OCI-LY1 (cell line): Measurements from ENCODE around the gene PLAAT4.

Experiments
- H2AFZ ChIP-seq: fragments of 200-600 bp; sonication (generic), shearing (Covaris generic); 2 replicates; pipeline ENCODE4 v1.6.0; 2014; ENCODE audit warnings: antibody characterized with exemption, mild to moderate bottlenecking, low read length
- H3F3A ChIP-seq: fragments of 200-600 bp; sonication (generic), shearing (Covaris generic); 2 replicates; pipeline ENCODE4 v1.6.0; 2014; ENCODE audit warnings: mild to moderate bottlenecking, antibody characterized with exemption, low read length, moderate library complexity; ENCODE audit not compliant: insufficient read depth
- H3K27ac ChIP-seq: fragments of 200-600 bp; sonication (generic); 2 replicates; pipeline ENCODE4 v1.5.1; 2014; ENCODE audit warnings: low read length, mixed run types, mild to moderate bottlenecking, low read depth; ENCODE audit not compliant: poor library complexity, severe bottlenecking
- H3K27me3 ChIP-seq: fragments of 200-600 bp; sonication (generic); 2 replicates; pipeline ENCODE4 v1.6.0; 2014; ENCODE audit warnings: antibody characterized with exemption, mild to moderate bottlenecking, low read length, moderate library complexity; ENCODE audit not compliant: insufficient read depth
- H3K36me3 ChIP-seq: fragments of 200-600 bp; sonication (generic); 2 replicates; pipeline ENCODE4 v1.6.1; 2014; ENCODE audit warnings: mild to moderate bottlenecking, antibody characterized with exemption, low read length, moderate library complexity, mixed read lengths; ENCODE audit not compliant: insufficient read depth
- H3K4me1 ChIP-seq: fragments of 200-600 bp; sonication (generic); 2 replicates; pipeline ENCODE4 v1.5.1; 2014; ENCODE audit warnings: mild to moderate bottlenecking, low read length, moderate library complexity; ENCODE audit not compliant: insufficient read depth, severe bottlenecking
- H3K4me2 ChIP-seq: fragments of 200-600 bp; sonication (generic), shearing (Covaris generic); 2 replicates; pipeline ENCODE4 v1.6.1; 2014; ENCODE audit warnings: low read length
- H3K4me3 ChIP-seq: fragments of 200-600 bp; sonication (generic); 2 replicates; pipeline ENCODE4 v1.5.1; 2014; ENCODE audit warnings: low read length, low read depth, mild to moderate bottlenecking, mixed read lengths; ENCODE audit not compliant: poor library complexity, severe bottlenecking
- H3K79me2 ChIP-seq: fragments of 200-600 bp; shearing (Covaris generic); 2 replicates; pipeline ENCODE4 v1.6.1; 2016; ENCODE audit warnings: mixed run types, low read length, mixed read lengths; ENCODE audit not compliant: insufficient read depth
- H3K9ac ChIP-seq: fragments of 200-600 bp; sonication (generic), shearing (Covaris generic); 2 replicates; pipeline ENCODE4 v1.6.1; 2014; ENCODE audit warnings: mild to moderate bottlenecking, low read length, mixed read lengths
- H3K9me2 ChIP-seq: fragments of 200-600 bp; sonication (generic), shearing (Covaris generic); 2 replicates; pipeline ENCODE4 v1.6.1; 2014; ENCODE audit warnings: low read depth, mild to moderate bottlenecking, low read length, mixed read lengths
- H3K9me3 ChIP-seq: fragments of 200-600 bp; shearing (Covaris generic); 2 replicates; pipeline ENCODE4 v1.6.1; 2014; ENCODE audit warnings: low read length, mixed read lengths
- H4K20me1 ChIP-seq: fragments of 200-600 bp; sonication (generic), shearing (Covaris generic); 2 replicates; pipeline ENCODE4 v1.6.0; 2016; ENCODE audit warnings: mild to moderate bottlenecking, low read length; ENCODE audit not compliant: insufficient read depth
- EZH2 ChIP-seq: fragments of 200-600 bp; sonication (generic), shearing (Covaris generic); IDR thresholded peaks from 2 replicates; pipeline ENCODE4 v1.8.0; 2017; ENCODE audit warnings: borderline replicate concordance, mixed run types, mild to moderate bottlenecking, antibody characterized with exemption, low read length, moderate library complexity, mixed read lengths
- TF ChIP-seq, protein P1 (sequence below): fragments of 200-600 bp; sonication (generic), shearing (Covaris generic); IDR thresholded peaks from 2 replicates; pipeline ENCODE4 v1.5.1; 2017; ENCODE audit warnings: mild to moderate bottlenecking, antibody characterized with exemption, low read length, moderate library complexity, mixed read lengths

Gene PLAAT4

DNA sequence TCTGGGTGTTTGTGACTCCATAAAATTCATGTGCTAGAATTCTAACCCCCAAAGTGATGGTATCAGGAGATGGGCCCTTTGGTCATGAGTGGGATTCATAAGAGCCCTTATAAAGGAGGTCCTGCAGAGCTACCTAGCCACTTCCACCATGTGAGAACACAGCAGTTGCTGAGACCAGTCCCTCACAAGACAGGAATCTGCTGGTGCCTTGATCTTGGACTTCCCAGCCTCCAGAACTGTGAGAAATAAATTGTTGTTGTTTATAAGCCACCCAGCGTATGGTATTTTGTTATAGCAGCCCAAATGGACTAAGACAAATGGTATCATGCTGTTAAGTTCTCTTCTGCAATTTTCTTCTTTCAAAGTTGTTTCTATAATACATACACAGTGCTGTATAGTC lies 44.2 kb upstream of the PLAAT4 start:
- no peaks in the 10 kb centered on the region for H3K27me3 ChIP-seq
- no peaks in the 10 kb centered on the region for H3K9me2 ChIP-seq
- H3K79me2 ChIP-seq, result no peaks in the 10 kb centered on the region
- TF ChIP-seq, protein P1, sequence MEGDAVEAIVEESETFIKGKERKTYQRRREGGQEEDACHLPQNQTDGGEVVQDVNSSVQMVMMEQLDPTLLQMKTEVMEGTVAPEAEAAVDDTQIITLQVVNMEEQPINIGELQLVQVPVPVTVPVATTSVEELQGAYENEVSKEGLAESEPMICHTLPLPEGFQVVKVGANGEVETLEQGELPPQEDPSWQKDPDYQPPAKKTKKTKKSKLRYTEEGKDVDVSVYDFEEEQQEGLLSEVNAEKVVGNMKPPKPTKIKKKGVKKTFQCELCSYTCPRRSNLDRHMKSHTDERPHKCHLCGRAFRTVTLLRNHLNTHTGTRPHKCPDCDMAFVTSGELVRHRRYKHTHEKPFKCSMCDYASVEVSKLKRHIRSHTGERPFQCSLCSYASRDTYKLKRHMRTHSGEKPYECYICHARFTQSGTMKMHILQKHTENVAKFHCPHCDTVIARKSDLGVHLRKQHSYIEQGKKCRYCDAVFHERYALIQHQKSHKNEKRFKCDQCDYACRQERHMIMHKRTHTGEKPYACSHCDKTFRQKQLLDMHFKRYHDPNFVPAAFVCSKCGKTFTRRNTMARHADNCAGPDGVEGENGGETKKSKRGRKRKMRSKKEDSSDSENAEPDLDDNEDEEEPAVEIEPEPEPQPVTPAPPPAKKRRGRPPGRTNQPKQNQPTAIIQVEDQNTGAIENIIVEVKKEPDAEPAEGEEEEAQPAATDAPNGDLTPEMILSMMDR, result no peak
- no peak for TF ChIP-seq EZH2
- H3K4me2 ChIP-seq, result no peak overlapping the region
- H2AFZ ChIP-seq, result no peak overlapping the region
- H3K27ac ChIP-seq, result no peak overlapping the region
- no peak overlapping the region for H3K9ac ChIP-seq
- no peaks in the 10 kb centered on the region for H3K4me1 ChIP-seq
- H3K36me3 ChIP-seq, result no peaks in the 10 kb centered on the region
- no peaks in the 10 kb centered on the region for H4K20me1 ChIP-seq
- H3K4me3 ChIP-seq, result no peak overlapping the region
- H3F3A ChIP-seq, result no peaks in the 10 kb centered on the region
- H3K9me3 ChIP-seq, result no peaks in the 10 kb centered on the region

DNA sequence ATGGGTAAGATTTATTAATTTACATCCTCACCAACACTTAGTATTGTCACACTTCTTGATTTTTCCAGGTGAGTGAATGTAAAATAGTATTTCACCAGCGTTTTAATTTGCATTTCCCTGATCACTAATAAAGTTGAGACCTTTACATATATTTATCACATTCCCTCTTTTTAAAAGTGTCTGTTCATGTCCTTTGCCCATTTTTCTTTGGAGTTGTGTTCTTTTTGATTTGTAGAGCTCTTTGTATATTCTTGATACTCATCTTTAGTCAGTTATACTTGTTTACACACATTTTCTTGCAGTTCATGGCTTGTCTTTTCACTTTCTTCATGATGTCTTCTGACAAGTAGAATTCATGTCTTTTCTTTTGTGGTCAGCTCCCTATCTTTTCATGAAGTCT lies 43.5 kb upstream of the PLAAT4 start:
- no peak overlapping the region for H3K4me2 ChIP-seq
- no peaks in the 10 kb centered on the region for H3K27me3 ChIP-seq
- no peak overlapping the region for H3K27ac ChIP-seq
- no peak for TF ChIP-seq EZH2
- TF ChIP-seq, protein P1, result no peak
- H3K9me3 ChIP-seq, result no peaks in the 10 kb centered on the region
- H2AFZ ChIP-seq, result no peak overlapping the region
- H3K9me2 ChIP-seq, result no peaks in the 10 kb centered on the region
- H3K4me3 ChIP-seq, result no peak overlapping the region
- H4K20me1 ChIP-seq, result no peaks in the 10 kb centered on the region
- H3K36me3 ChIP-seq, result no peaks in the 10 kb centered on the region
- no peaks in the 10 kb centered on the region for H3K79me2 ChIP-seq
- H3F3A ChIP-seq, result no peaks in the 10 kb centered on the region
- no peak overlapping the region for H3K9ac ChIP-seq
- no peaks in the 10 kb centered on the region for H3K4me1 ChIP-seq

- no peaks in the 10 kb centered on the region for H3K4me1 ChIP-seq
- H3F3A ChIP-seq, result no peaks in the 10 kb centered on the region
- H3K27me3 ChIP-seq, result no peaks in the 10 kb centered on the region
- no peaks in the 10 kb centered on the region; the same call in 1 of the 2 replicates for H3K36me3 ChIP-seq
- H3K9me3 ChIP-seq, result peaks cover 2% of the 10 kb centered on the region; the same call in 1 of the 2 replicates
- H2AFZ ChIP-seq, result no peak overlapping the region
- H3K9ac ChIP-seq, result no peak overlapping the region
- H3K27ac ChIP-seq, result no peak overlapping the region
- H3K4me3 ChIP-seq, result no peak overlapping the region
- no peaks in the 10 kb centered on the region for H3K79me2 ChIP-seq
- H3K4me2 ChIP-seq, result no peak overlapping the region
- H4K20me1 ChIP-seq, result no peaks in the 10 kb centered on the region
- no peaks in the 10 kb centered on the region for H3K9me2 ChIP-seq
- TF ChIP-seq, protein P1, result no peak
- TF ChIP-seq EZH2, result no peak
Measured at GRCh38 chr11:63494975-63495374, 41.6 kb upstream of the PLAAT4 start.
